ENCODE measurements around the gene PLXNA2.

The PLXNA2 gene

DNA sequence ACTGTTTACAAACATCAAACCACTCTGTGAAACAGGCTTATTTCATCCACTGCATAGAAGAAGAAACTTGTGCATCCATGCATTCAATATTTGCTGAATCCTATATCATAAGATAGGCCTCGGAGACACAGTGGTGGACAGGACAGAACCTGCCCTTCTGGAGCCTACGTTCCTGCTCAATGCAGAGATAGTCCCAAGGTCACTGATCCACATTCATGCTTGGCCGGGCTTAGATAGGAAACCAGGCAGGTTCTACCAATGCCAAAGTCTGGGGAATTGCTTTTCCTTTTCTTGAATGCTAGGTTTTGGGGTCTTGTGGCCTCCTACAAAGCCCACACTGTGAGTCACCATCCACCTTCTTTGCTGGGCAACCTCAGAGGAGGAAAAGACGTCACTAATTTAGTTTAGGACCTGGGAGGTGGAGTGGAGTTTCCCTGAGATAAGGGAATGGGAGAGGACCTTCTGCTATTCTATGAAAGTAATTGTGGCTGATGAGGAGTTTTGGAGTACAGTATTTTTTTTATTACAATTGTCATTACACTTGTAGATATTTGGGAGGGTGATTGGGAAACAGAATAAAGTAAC lies 233.6 kb downstream of the PLXNA2 start:
- H3K4me3 ChIP-seq (ENCODE audit: low read depth in 1 of 5, low read length in 5 of 5): no peak overlapping the region
- H3K9ac ChIP-seq (ENCODE audit: low read length in 5 of 5): no peak overlapping the region
- peaks cover 0 to 3% (median 0%) of the 10 kb centered on the region in 5 donors for H3K4me1 ChIP-seq (ENCODE audit: control insufficient read depth in 5 of 5, insufficient read depth in 5 of 5, low read length in 5 of 5)
- H3K27me3 ChIP-seq (ENCODE audit: control insufficient read depth in 5 of 5, insufficient read depth in 4 of 5, low read length in 5 of 5): no peaks in the 10 kb centered on the region
- H3K9me3 ChIP-seq (ENCODE audit: control insufficient read depth in 5 of 5, low read length in 5 of 5): peaks cover 0 to 5% (median 0%) of the 10 kb centered on the region in 5 donors
- H3K36me3 ChIP-seq (ENCODE audit: control insufficient read depth in 5 of 5, insufficient read depth in 5 of 5, low read length in 5 of 5): no peaks in the 10 kb centered on the region
- H3K27ac ChIP-seq (ENCODE audit: low read depth, low read length): no peak overlapping the region

DNA sequence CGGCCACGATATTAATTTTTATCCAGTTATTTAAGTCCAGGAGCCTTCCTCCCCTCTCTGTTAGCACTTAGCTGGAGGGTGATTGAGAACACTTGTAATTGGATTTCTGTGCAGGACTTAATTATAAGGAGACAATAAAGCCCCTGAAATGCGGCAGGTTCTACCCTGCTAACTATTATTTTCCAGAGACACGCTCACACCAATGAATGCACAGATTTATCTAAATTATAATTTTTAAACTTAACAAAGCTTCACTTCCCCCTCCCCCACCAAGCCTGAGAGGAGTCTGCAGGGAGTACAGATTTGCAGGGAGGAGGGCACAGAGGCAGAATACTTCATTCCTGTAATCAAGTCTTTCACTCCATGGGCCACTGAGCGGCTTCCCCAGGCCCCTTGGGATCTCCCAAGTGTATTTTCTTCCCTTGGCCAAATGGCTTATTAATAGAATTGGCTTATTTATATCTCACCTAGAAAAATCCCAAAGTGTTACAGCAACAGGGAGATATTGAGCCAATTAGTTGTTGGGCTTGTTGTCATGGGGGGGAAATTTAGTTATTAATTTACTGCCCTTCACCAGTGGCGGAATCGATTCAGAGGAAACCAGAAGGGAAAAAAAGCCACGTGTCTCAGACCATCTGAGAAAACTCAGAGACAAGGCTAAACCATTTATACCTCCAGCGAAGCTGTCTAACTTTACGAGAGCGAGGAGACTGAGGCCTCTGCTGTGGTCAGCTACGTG lies 234.3 kb downstream of the PLXNA2 start:
- Histone ChIP-seq H3K36me3 (ENCODE audit: control insufficient read depth in 5 of 5, insufficient read depth in 5 of 5, low read length in 5 of 5) (no peaks in the 10 kb centered on the region), H3K27ac (ENCODE audit: low read depth, low read length) (no peak overlapping the region), H3K9me3 (ENCODE audit: control insufficient read depth in 5 of 5, low read length in 5 of 5) (peaks cover 0 to 5% (median 0%) of the 10 kb centered on the region in 5 donors), H3K4me1 (ENCODE audit: control insufficient read depth in 5 of 5, insufficient read depth in 5 of 5, low read length in 5 of 5) (peaks cover 0 to 3% (median 0%) of the 10 kb centered on the region in 5 donors), H3K4me3 (ENCODE audit: low read depth in 1 of 5, low read length in 5 of 5) (no peak overlapping the region), H3K27me3 (ENCODE audit: control insufficient read depth in 5 of 5, insufficient read depth in 4 of 5, low read length in 5 of 5) (no peaks in the 10 kb centered on the region), H3K9ac (ENCODE audit: low read length in 5 of 5) (no peak overlapping the region)

DNA sequence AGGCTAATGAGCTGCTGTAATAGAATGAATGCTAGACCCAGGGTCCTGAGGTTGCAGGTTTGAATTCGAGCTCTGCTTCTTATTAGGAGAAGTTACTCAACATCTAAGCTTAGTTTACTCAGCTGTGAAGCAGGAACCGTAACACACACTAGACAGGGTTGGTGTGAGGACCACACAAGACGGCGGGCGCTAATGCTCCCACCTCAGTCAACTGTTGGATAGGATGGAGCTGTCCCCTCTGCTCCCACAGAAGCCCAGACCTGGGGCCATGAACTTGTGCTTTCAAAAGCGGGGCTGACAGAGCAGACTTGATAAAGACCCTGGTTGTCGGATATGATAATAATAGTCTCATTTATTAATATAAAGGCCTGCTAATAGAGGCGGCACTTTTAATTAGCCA lies 234.9 kb downstream of the PLXNA2 start:
- peaks cover 0 to 5% (median 0%) of the 10 kb centered on the region in 5 donors for H3K9me3 ChIP-seq (ENCODE audit: control insufficient read depth in 5 of 5, low read length in 5 of 5)
- H3K27ac ChIP-seq (ENCODE audit: low read depth, low read length): no peak overlapping the region
- no peaks in the 10 kb centered on the region for H3K36me3 ChIP-seq (ENCODE audit: control insufficient read depth in 5 of 5, insufficient read depth in 5 of 5, low read length in 5 of 5)
- no peak overlapping the region for H3K4me3 ChIP-seq (ENCODE audit: low read depth in 1 of 5, low read length in 5 of 5)
- H3K9ac ChIP-seq (ENCODE audit: low read length in 5 of 5): no peak overlapping the region
- peaks cover 0 to 3% (median 0%) of the 10 kb centered on the region in 5 donors for H3K4me1 ChIP-seq (ENCODE audit: control insufficient read depth in 5 of 5, insufficient read depth in 5 of 5, low read length in 5 of 5)
- no peaks in the 10 kb centered on the region for H3K27me3 ChIP-seq (ENCODE audit: control insufficient read depth in 5 of 5, insufficient read depth in 4 of 5, low read length in 5 of 5)

DNA sequence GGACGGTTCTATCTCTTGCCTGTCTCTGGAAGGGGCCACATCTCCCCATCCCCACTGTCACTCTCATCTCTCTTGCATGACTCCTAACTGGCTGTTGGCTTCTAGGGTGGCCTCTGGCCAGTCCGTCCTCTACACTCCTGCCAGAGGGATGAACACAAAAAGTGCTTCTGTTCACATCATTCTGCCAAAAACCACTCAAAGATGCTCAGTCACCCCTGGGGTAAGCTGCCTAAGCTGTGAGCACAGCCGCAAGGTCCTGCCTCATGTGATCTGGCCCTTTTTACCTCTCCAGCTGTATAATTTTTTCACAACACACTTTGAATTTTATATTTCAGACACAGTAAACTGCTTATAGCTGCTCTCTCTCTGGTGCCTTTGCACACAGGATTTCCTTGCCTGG lies 235.7 kb downstream of the PLXNA2 start:
- no peak overlapping the region for H3K9ac ChIP-seq (ENCODE audit: low read length in 5 of 5)
- H3K4me3 ChIP-seq (ENCODE audit: low read depth in 1 of 5, low read length in 5 of 5): no peak overlapping the region
- H3K27me3 ChIP-seq (ENCODE audit: control insufficient read depth in 5 of 5, insufficient read depth in 4 of 5, low read length in 5 of 5): no peaks in the 10 kb centered on the region
- no peak overlapping the region for H3K27ac ChIP-seq (ENCODE audit: low read depth, low read length)
- H3K4me1 ChIP-seq (ENCODE audit: control insufficient read depth in 5 of 5, insufficient read depth in 5 of 5, low read length in 5 of 5): peaks cover 0 to 3% (median 0%) of the 10 kb centered on the region in 5 donors
- peaks cover 0 to 5% (median 0%) of the 10 kb centered on the region in 5 donors for H3K9me3 ChIP-seq (ENCODE audit: control insufficient read depth in 5 of 5, low read length in 5 of 5)
- H3K36me3 ChIP-seq (ENCODE audit: control insufficient read depth in 5 of 5, insufficient read depth in 5 of 5, low read length in 5 of 5): no peaks in the 10 kb centered on the region

DNA sequence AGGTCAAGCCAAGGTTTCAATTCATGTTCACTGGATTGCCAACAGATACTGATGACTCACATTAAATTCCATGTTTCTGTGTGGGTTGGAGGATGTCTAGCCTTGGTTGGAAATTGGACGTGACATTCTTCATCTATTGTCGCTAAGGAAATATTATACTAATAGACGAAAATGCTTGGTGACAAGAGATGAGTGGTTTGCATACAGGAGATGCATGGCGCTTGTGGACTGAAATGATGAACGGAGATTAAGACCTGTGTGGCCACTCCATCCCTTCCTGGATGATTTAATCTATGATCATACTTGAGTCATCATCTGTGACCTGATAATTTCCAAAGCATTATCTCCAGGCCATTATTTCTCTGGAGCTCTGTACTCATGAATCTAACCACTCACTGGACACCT lies 236.2 kb downstream of the PLXNA2 start:
- peaks cover 0 to 5% (median 0%) of the 10 kb centered on the region in 5 donors for H3K9me3 ChIP-seq (ENCODE audit: control insufficient read depth in 5 of 5, low read length in 5 of 5)
- no peak overlapping the region for H3K27ac ChIP-seq (ENCODE audit: low read depth, low read length)
- no peak overlapping the region for H3K9ac ChIP-seq (ENCODE audit: low read length in 5 of 5)
- H3K36me3 ChIP-seq (ENCODE audit: control insufficient read depth in 5 of 5, insufficient read depth in 5 of 5, low read length in 5 of 5): no peaks in the 10 kb centered on the region
- H3K4me3 ChIP-seq (ENCODE audit: low read depth in 1 of 5, low read length in 5 of 5): no peak overlapping the region
- peaks cover 0 to 3% (median 0%) of the 10 kb centered on the region in 5 donors for H3K4me1 ChIP-seq (ENCODE audit: control insufficient read depth in 5 of 5, insufficient read depth in 5 of 5, low read length in 5 of 5)
- H3K27me3 ChIP-seq (ENCODE audit: control insufficient read depth in 5 of 5, insufficient read depth in 4 of 5, low read length in 5 of 5): no peaks in the 10 kb centered on the region

DNA sequence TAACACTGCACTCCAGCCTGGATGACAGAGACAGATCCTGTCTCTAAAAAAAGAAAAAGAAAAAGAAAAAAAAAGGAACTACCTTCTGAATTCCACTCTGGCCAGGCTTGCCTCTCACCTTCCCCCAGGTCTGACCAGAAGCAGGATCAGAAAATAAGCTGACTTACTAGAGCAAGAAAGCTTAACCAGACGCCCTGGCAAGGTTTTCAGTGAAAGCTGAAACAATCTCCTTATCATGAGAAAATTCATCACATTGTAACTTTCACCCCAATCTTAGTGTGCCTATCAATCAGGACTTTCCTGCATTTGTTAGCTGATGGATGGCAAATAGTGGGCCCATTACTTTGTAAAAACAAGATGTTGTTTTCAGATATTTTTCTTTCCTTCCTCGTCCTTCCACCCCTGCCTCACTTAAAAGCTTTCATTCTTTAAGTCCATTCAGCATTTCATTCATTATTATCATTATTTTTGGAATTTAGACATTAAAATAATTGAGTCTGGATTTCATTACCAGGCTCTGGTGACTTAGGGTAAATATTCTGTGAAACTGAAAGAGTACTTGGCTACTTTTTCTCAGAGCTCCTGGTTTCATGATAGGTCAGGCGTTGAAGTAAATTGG lies 236.8 kb downstream of the PLXNA2 start:
- H3K9ac ChIP-seq (ENCODE audit: low read length in 5 of 5): no peak overlapping the region
- H3K4me3 ChIP-seq (ENCODE audit: low read depth in 1 of 5, low read length in 5 of 5): no peak overlapping the region
- no peaks in the 10 kb centered on the region for H3K27me3 ChIP-seq (ENCODE audit: control insufficient read depth in 5 of 5, insufficient read depth in 4 of 5, low read length in 5 of 5)
- peaks cover 0 to 5% (median 0%) of the 10 kb centered on the region in 5 donors for H3K9me3 ChIP-seq (ENCODE audit: control insufficient read depth in 5 of 5, low read length in 5 of 5)
- H3K4me1 ChIP-seq (ENCODE audit: control insufficient read depth in 5 of 5, insufficient read depth in 5 of 5, low read length in 5 of 5): peaks cover 0 to 3% (median 0%) of the 10 kb centered on the region in 5 donors
- H3K36me3 ChIP-seq (ENCODE audit: control insufficient read depth in 5 of 5, insufficient read depth in 5 of 5, low read length in 5 of 5): no peaks in the 10 kb centered on the region
- no peak overlapping the region for H3K27ac ChIP-seq (ENCODE audit: low read depth, low read length)

DNA sequence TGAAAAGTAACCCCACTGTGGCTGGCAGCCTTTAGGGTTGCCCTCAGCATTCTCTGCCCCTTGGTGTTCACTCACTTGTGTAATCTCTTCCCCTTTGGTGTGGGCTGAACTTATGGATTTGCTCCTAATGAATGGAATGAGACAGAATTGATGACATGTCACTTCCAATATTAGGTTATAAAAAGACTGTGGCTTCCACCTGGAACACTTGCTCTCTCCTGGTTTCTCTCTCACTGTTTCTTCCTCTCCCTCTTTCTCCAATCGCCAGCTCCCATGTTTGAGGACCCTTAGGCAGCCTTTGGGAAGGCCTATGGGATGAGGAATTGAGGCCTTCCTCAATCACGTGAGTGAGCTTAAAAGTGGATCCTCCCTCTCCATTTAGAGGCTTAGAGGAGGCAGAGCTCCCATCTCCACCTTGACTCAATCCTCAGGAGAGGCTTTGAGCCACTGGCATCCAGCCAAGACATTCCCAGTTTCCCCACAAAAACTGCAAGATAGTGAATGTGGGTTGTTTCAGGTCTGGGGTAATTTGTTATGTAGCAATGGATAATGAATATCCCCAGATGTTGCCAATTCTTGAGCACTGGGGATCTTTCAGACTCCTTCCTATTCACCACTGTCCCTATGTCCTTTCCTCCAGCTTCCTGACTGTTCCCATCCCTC lies 237.8 kb downstream of the PLXNA2 start:
- no peaks in the 10 kb centered on the region for H3K36me3 ChIP-seq (ENCODE audit: control insufficient read depth in 5 of 5, insufficient read depth in 5 of 5, low read length in 5 of 5)
- no peaks in the 10 kb centered on the region for H3K27me3 ChIP-seq (ENCODE audit: control insufficient read depth in 5 of 5, insufficient read depth in 4 of 5, low read length in 5 of 5)
- peaks cover 0 to 3% (median 0%) of the 10 kb centered on the region in 5 donors for H3K4me1 ChIP-seq (ENCODE audit: control insufficient read depth in 5 of 5, insufficient read depth in 5 of 5, low read length in 5 of 5)
- H3K4me3 ChIP-seq (ENCODE audit: low read depth in 1 of 5, low read length in 5 of 5): no peak overlapping the region
- H3K9me3 ChIP-seq (ENCODE audit: control insufficient read depth in 5 of 5, low read length in 5 of 5): peaks cover 0 to 5% (median 0%) of the 10 kb centered on the region in 5 donors
- no peak overlapping the region for H3K9ac ChIP-seq (ENCODE audit: low read length in 5 of 5)
- H3K27ac ChIP-seq (ENCODE audit: low read depth, low read length): no peak overlapping the region

DNA sequence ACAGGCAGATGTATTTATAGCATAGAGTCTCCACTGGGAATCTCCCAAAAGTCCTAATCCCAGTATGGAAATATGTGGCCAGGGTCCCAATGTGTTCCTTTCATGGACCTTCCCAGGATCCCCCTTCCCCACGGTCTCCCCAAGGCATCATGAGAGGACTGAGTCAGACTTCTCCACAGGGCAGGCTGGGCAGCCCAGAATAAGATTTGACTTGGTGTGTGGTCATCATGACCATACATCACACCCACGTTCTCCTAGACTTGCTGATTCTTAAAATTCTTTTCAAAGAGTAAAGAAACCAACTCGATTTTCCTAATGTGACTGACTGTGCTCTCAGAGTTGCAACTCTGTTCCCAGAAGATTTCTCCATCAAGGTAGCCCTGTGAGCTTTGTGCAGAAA lies 239.3 kb downstream of the PLXNA2 start:
- Histone ChIP-seq H3K27me3 (ENCODE audit: control insufficient read depth in 5 of 5, insufficient read depth in 4 of 5, low read length in 5 of 5) (no peaks in the 10 kb centered on the region), H3K4me1 (ENCODE audit: control insufficient read depth in 5 of 5, insufficient read depth in 5 of 5, low read length in 5 of 5) (peaks cover 0 to 3% (median 0%) of the 10 kb centered on the region in 5 donors), H3K4me3 (ENCODE audit: low read depth in 1 of 5, low read length in 5 of 5) (no peak overlapping the region), H3K9ac (ENCODE audit: low read length in 5 of 5) (no peak overlapping the region), H3K9me3 (ENCODE audit: control insufficient read depth in 5 of 5, low read length in 5 of 5) (peaks cover 0 to 5% (median 0%) of the 10 kb centered on the region in 5 donors), H3K27ac (ENCODE audit: low read depth, low read length) (no peak overlapping the region), H3K36me3 (ENCODE audit: control insufficient read depth in 5 of 5, insufficient read depth in 5 of 5, low read length in 5 of 5) (no peaks in the 10 kb centered on the region)

DNA sequence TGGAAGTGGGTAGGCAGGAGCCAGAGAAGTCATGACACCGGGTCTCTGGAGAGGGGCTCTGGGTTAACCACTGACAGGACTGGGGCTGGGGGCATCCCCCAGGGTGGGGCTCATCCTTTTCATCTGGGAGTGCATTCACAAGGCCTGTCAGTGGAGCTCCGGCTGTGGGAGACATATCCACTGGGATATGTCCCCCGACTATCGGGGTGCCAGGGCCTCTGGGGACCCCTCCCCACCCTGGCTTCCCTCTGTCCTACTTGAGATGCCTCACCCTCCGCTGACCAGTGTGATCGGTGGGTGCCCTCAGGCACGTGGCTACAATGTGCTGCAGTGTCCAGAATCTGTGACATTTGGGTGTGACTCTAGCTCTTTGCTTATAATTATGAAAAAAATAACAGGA lies 240.9 kb downstream of the PLXNA2 start:
- H3K4me1 ChIP-seq (ENCODE audit: control insufficient read depth in 5 of 5, insufficient read depth in 5 of 5, low read length in 5 of 5): peaks cover 0 to under 1% (median 0%) of the 10 kb centered on the region in 5 donors
- no peak overlapping the region for H3K27ac ChIP-seq (ENCODE audit: low read depth, low read length)
- no peaks in the 10 kb centered on the region for H3K27me3 ChIP-seq (ENCODE audit: control insufficient read depth in 5 of 5, insufficient read depth in 4 of 5, low read length in 5 of 5)
- no peak overlapping the region for H3K9ac ChIP-seq (ENCODE audit: low read length in 5 of 5)
- H3K4me3 ChIP-seq (ENCODE audit: low read depth in 1 of 5, low read length in 5 of 5): no peak overlapping the region
- H3K9me3 ChIP-seq (ENCODE audit: control insufficient read depth in 5 of 5, low read length in 5 of 5): peaks cover 0 to 5% (median 0%) of the 10 kb centered on the region in 5 donors
- H3K36me3 ChIP-seq (ENCODE audit: control insufficient read depth in 5 of 5, insufficient read depth in 5 of 5, low read length in 5 of 5): no peaks in the 10 kb centered on the region

Data from subcutaneous abdominal adipose tissue (tissue), 5 donors.